Measurements from ENCODE around the gene SNX17. TPM values are rescaled to one million over a fixed set of nuclear protein-coding genes. Genes with fewer than 3 reads are reported as not detected.
A peak's percentile ranks its signal among the peaks of the same experiment; 100 is the strongest.

SNX17 gene
- total RNA-seq, 1 experiment from 2014 or later: 60.6 TPM

DNA sequence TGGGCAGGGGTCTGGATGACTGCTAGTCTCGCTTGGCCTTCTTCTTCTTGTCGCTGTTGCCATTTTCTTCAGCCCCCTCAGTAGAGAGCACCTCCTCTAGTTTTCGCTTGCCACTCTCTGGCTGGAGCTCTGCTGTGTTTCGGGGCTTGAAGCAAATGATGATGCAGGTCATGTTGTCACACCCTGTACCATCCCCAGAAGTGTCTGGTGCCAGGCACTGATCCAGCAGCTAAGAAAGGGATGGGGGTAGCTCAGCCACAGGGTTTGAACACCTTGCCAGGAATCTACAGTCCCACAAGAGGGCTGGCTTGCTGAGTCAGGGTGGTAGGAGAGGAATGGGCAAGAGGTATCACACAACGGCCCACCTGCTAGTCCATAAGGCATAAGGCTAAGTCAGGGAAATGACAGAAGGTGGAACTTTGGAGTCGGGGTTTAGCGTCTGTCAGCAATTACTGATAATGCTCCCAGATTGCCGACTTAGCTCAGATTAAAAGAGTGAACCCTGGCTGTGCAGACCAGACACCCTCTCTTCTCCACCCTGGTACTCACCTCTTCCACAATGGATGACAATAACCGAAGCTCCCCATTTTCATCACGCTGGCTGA is 11.3 kb downstream of the SNX17 start:
- H3F3A ChIP-seq (ENCODE audit: insufficient read depth, low read depth): peaks cover 63% of the 10 kb centered on the region
- TF ChIP-seq, protein P1, sequence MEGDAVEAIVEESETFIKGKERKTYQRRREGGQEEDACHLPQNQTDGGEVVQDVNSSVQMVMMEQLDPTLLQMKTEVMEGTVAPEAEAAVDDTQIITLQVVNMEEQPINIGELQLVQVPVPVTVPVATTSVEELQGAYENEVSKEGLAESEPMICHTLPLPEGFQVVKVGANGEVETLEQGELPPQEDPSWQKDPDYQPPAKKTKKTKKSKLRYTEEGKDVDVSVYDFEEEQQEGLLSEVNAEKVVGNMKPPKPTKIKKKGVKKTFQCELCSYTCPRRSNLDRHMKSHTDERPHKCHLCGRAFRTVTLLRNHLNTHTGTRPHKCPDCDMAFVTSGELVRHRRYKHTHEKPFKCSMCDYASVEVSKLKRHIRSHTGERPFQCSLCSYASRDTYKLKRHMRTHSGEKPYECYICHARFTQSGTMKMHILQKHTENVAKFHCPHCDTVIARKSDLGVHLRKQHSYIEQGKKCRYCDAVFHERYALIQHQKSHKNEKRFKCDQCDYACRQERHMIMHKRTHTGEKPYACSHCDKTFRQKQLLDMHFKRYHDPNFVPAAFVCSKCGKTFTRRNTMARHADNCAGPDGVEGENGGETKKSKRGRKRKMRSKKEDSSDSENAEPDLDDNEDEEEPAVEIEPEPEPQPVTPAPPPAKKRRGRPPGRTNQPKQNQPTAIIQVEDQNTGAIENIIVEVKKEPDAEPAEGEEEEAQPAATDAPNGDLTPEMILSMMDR (conservative IDR thresholded peaks at IDR 0.05): no peak
- no peak for TF ChIP-seq EZH2 (IDR thresholded peaks at IDR 0.05; ENCODE audit: low read depth)
- no peak overlapping the region for H2AFZ ChIP-seq
- no peaks in the 10 kb centered on the region for H3K79me2 ChIP-seq (ENCODE audit: low read depth)
- POLR2A ChIA-PET (ENCODE audit: unreplicated experiment): interaction anchor here (0.6 kb wide), 1 partner anchor 59 kb away, joined by 3 read pairs; no protein-coding TSS in a partner anchor
- 0 out of 2 replicates have a peak, but pooled peaks cover 7% of the 10 kb centered on the region for H4K20me1 ChIP-seq (ENCODE audit: insufficient read depth)
- H3K36me3 ChIP-seq (ENCODE audit: low read depth): peaks cover 23% of the 10 kb centered on the region
- intact Hi-C loops (cut with micrococcal nuclease; ENCODE audit: unreplicated experiment): no loop called here
- H3K4me3 ChIP-seq: no peak overlapping the region
- H3K9me3 ChIP-seq (ENCODE audit: insufficient read depth, low read depth): no peaks in the 10 kb centered on the region
- no peaks in the 10 kb centered on the region for H3K27me3 ChIP-seq (ENCODE audit: insufficient read depth, low read depth)
- no peaks in the 10 kb centered on the region for H3K9me2 ChIP-seq (ENCODE audit: insufficient read depth)
- no peak overlapping the region for H3K27ac ChIP-seq
- TSS peak; percentile 35 for BruUV-seq (replicated peaks)
- no peak for DNase-seq
- H3K4me1 ChIP-seq (replicated peaks; ENCODE audit: insufficient read depth): no peaks in the 10 kb centered on the region
- no peak overlapping the region for H3K4me2 ChIP-seq
- CTCF ChIA-PET: no interaction called here

DNA sequence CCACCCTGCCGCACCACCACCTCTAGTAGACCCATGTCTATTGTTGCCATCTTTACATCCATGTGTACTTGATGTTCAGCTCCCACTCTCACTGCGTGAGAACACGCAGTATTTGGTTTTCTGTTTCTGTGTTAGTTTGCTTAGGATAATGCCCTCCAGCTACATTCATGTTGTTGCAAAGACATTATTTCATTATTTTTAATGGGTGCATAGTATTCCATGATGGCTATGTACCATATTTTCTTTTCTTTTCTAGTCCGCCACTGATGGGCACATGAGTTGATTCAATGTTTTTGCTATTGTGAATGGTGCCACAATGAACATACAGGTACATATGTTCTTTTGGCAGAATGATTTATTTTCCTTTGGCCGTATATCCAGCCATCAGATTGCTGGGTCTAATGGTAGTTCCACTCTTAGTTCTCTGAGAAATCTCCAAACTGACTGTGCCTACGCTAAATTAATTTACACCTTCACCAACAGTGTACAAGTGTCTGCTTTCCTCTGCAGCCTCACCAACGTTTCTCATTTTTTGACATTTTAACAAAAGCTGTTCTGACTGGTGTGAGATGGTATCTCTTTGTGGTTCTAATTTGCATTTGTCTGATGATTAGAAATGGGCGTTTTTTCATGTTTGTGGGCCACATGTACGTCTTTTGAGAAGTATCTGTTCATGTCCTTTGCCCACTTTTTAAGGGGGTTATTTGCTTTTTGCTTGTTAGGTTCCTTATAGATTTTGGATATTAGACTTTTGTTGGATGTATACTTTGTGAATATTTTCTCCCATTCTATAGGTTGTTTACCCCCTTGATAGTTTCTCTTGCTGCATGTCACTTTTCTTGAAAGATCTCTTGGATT is 20.6 kb downstream of the SNX17 start:
- ChIA-PET POLR2A (ENCODE audit: unreplicated experiment) (no interaction called here), CTCF (no interaction called here)
- TF ChIP-seq EZH2 (IDR thresholded peaks at IDR 0.05; ENCODE audit: low read depth): no peak
- TF ChIP-seq, protein P1 (conservative IDR thresholded peaks at IDR 0.05): no peak
- no peak for DNase-seq
- Histone ChIP-seq H3K9me3 (ENCODE audit: insufficient read depth, low read depth) (no peaks in the 10 kb centered on the region), H3K4me2 (no peak overlapping the region), H2AFZ (no peak overlapping the region), H3K79me2 (ENCODE audit: low read depth) (peaks cover 78% of the 10 kb centered on the region), H4K20me1 (ENCODE audit: insufficient read depth) (peaks cover 56% of the 10 kb centered on the region), H3K27ac (no peak overlapping the region), H3K27me3 (ENCODE audit: insufficient read depth, low read depth) (no peaks in the 10 kb centered on the region), H3K36me3 (ENCODE audit: low read depth) (peaks cover 14% of the 10 kb centered on the region), H3K9me2 (ENCODE audit: insufficient read depth) (no peaks in the 10 kb centered on the region), H3K4me1 (replicated peaks; ENCODE audit: insufficient read depth) (no peaks in the 10 kb centered on the region), H3F3A (ENCODE audit: insufficient read depth, low read depth) (peaks cover 21% of the 10 kb centered on the region; the same call in 1 of the 2 replicates), H3K4me3 (no peak overlapping the region)
- BruUV-seq (replicated peaks): no TSS peak
- intact Hi-C loops (cut with micrococcal nuclease; ENCODE audit: unreplicated experiment): no loop called here

DNA sequence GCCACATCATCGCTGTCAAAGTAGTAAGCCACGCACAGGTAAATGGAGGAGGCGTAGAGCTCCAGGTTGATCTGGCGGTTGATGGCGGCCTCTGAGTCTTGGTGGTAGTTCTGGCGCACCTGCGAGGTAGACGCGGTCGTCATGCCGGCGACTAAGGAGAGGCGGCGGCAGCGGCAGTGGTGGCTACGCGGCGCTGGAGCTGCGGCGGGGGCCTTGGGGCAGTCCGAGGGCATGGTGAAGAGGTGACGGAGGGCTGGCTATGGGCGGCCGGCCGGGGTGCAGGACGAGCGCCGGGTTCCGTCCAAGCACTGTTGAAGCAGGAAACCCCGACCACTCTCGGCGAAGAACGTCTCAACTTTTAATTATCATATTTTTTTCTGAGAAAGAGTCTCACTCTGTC is 22.8 kb downstream of the SNX17 start:
- TF ChIP-seq, protein P1 (conservative IDR thresholded peaks at IDR 0.05): no peak
- TF ChIP-seq EZH2 (IDR thresholded peaks at IDR 0.05; ENCODE audit: low read depth): no peak
- peaks cover 97% of the 10 kb centered on the region for H3K79me2 ChIP-seq (ENCODE audit: low read depth)
- POLR2A ChIA-PET (ENCODE audit: unreplicated experiment): no interaction called here
- H3K27me3 ChIP-seq (ENCODE audit: insufficient read depth, low read depth): no peaks in the 10 kb centered on the region
- no peak overlapping the region for H3K27ac ChIP-seq
- H3K4me3 ChIP-seq: no peak overlapping the region
- H2AFZ ChIP-seq: no peak overlapping the region
- intact Hi-C loops (cut with micrococcal nuclease; ENCODE audit: unreplicated experiment): no loop called here
- H3K9me3 ChIP-seq (ENCODE audit: insufficient read depth, low read depth): no peaks in the 10 kb centered on the region
- no peaks in the 10 kb centered on the region for H3K4me1 ChIP-seq (replicated peaks; ENCODE audit: insufficient read depth)
- peaks cover 78% of the 10 kb centered on the region for H4K20me1 ChIP-seq (ENCODE audit: insufficient read depth)
- BruUV-seq (replicated peaks): no TSS peak
- H3K36me3 ChIP-seq (ENCODE audit: low read depth): peaks cover 5% of the 10 kb centered on the region; the same call in 1 of the 2 replicates
- DNase-seq: no peak
- H3K4me2 ChIP-seq: no peak overlapping the region
- no peaks in the 10 kb centered on the region for H3K9me2 ChIP-seq (ENCODE audit: insufficient read depth)
- CTCF ChIA-PET: no interaction called here
- peaks cover 29% of the 10 kb centered on the region for H3F3A ChIP-seq (ENCODE audit: insufficient read depth, low read depth)
